ENCODE measurements around the gene POLR2I. TPM values are rescaled to one million over a fixed set of nuclear protein-coding genes. Genes with fewer than 3 reads are reported as not detected.

Gene POLR2I
- total and polyA plus RNA-seq, 2 of the 13 experiments (the other 11 are each of a cell fraction or from before 2014, with no cell fraction given) = 40.5 to 104 TPM

DNA sequence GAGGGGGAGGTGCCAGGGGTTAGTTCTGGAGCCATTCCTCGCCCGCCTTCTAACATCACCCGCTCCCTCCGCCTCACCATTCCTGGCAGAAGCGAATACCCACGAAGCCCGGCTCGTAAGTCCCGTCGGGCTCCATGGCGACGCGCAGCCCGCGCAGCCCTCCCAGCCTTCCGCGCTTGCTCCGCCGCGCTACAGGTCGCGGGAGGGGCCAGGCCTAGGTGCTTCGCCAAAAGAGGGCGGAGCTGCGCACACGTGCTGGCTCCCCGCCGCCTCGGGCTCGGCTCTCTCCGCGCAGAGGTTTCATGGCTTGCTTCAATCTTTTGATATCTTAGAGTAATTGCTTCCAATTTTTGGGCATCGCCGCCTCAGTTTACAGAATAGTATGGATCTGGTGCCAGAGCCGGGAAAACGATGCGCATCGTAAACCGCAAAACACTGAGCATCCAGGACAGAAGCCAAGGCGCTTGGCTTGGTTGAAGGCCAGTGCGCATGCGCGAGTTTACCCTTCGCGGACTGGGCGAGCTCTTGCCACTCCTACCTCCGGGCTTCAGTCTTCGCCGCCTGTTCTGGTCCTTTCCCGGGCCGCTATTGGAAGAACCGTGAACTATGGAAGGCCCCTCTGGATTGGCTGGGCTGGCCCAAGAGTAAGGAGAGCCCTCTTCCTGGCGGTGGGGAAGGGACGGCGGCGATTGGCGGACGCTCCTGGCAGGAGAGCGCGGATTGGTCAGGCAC lies at the start of gene POLR2I (continued):
- TF ChIP-seq CREB3 (CRISPR knock-in tag; IDR thresholded peaks at IDR 0.05) = peak; percentile 95
- TF ChIP-seq CREM (IDR thresholded peaks at IDR 0.05) = peak; percentile 32; the same call in 1 of the 2 replicates
- TF ChIP-seq CREM (CRISPR knock-in tag; IDR thresholded peaks at IDR 0.05) = no peak
- TF ChIP-seq ZNF260 (CRISPR knock-in tag; IDR thresholded peaks at IDR 0.05; ENCODE audit: borderline replicate concordance, low read depth) = no peak
- TF ChIP-seq SRSF9 (IDR thresholded peaks at IDR 0.05; ENCODE audit: borderline replicate concordance, insufficient read depth, low read depth, low read length, poor library complexity, severe bottlenecking) = no peak
- no peak for TF ChIP-seq ZMYM3 (CRISPR knock-in tag; IDR thresholded peaks at IDR 0.05)
- TF ChIP-seq NFE2L2 (IDR thresholded peaks at IDR 0.05; ENCODE audit: low read length) = no peak
- no peak for TF ChIP-seq SNRNP70 (IDR thresholded peaks at IDR 0.05; ENCODE audit: low read depth, low read length)
- peak; percentile 23; the same call in 1 of the 2 replicates for TF ChIP-seq ZFP82 (CRISPR knock-in tag; IDR thresholded peaks at IDR 0.05; ENCODE audit: borderline replicate concordance)
- peak; percentile 73; the same call in 1 of the 2 replicates for TF ChIP-seq ZNF552 (CRISPR knock-in tag; IDR thresholded peaks at IDR 0.05; ENCODE audit: borderline replicate concordance)
- peak; percentile 66; the same call in 1 of the 2 replicates for TF ChIP-seq KDM3A (CRISPR knock-in tag; IDR thresholded peaks at IDR 0.05; ENCODE audit: low read depth)
- TF ChIP-seq, protein P1, sequence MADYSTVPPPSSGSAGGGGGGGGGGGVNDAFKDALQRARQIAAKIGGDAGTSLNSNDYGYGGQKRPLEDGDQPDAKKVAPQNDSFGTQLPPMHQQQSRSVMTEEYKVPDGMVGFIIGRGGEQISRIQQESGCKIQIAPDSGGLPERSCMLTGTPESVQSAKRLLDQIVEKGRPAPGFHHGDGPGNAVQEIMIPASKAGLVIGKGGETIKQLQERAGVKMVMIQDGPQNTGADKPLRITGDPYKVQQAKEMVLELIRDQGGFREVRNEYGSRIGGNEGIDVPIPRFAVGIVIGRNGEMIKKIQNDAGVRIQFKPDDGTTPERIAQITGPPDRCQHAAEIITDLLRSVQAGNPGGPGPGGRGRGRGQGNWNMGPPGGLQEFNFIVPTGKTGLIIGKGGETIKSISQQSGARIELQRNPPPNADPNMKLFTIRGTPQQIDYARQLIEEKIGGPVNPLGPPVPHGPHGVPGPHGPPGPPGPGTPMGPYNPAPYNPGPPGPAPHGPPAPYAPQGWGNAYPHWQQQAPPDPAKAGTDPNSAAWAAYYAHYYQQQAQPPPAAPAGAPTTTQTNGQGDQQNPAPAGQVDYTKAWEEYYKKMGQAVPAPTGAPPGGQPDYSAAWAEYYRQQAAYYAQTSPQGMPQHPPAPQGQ (CRISPR knock-in tag; IDR thresholded peaks at IDR 0.05; ENCODE audit: borderline replicate concordance) = no peak
- TF ChIP-seq TGIF2 (CRISPR knock-in tag; IDR thresholded peaks at IDR 0.05) = peak; percentile 61
- TF ChIP-seq, protein P2, sequence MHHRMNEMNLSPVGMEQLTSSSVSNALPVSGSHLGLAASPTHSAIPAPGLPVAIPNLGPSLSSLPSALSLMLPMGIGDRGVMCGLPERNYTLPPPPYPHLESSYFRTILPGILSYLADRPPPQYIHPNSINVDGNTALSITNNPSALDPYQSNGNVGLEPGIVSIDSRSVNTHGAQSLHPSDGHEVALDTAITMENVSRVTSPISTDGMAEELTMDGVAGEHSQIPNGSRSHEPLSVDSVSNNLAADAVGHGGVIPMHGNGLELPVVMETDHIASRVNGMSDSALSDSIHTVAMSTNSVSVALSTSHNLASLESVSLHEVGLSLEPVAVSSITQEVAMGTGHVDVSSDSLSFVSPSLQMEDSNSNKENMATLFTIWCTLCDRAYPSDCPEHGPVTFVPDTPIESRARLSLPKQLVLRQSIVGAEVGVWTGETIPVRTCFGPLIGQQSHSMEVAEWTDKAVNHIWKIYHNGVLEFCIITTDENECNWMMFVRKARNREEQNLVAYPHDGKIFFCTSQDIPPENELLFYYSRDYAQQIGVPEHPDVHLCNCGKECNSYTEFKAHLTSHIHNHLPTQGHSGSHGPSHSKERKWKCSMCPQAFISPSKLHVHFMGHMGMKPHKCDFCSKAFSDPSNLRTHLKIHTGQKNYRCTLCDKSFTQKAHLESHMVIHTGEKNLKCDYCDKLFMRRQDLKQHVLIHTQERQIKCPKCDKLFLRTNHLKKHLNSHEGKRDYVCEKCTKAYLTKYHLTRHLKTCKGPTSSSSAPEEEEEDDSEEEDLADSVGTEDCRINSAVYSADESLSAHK (CRISPR knock-in tag; IDR thresholded peaks at IDR 0.05; ENCODE audit: borderline replicate concordance) = no peak
- peak; percentile 87 for TF ChIP-seq NAIF1 (CRISPR knock-in tag; IDR thresholded peaks at IDR 0.05; ENCODE audit: borderline replicate concordance)
- TF ChIP-seq MZF1 (CRISPR knock-in tag; IDR thresholded peaks at IDR 0.05; ENCODE audit: borderline replicate concordance) = no peak
- TF ChIP-seq, protein P3, sequence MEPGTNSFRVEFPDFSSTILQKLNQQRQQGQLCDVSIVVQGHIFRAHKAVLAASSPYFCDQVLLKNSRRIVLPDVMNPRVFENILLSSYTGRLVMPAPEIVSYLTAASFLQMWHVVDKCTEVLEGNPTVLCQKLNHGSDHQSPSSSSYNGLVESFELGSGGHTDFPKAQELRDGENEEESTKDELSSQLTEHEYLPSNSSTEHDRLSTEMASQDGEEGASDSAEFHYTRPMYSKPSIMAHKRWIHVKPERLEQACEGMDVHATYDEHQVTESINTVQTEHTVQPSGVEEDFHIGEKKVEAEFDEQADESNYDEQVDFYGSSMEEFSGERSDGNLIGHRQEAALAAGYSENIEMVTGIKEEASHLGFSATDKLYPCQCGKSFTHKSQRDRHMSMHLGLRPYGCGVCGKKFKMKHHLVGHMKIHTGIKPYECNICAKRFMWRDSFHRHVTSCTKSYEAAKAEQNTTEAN (CRISPR knock-in tag; conservative IDR thresholded peaks at IDR 0.05) = peak; percentile 90
- TF ChIP-seq KAT8 (CRISPR knock-in tag; IDR thresholded peaks at IDR 0.05) = peak; percentile 92
- TF ChIP-seq, protein P4, sequence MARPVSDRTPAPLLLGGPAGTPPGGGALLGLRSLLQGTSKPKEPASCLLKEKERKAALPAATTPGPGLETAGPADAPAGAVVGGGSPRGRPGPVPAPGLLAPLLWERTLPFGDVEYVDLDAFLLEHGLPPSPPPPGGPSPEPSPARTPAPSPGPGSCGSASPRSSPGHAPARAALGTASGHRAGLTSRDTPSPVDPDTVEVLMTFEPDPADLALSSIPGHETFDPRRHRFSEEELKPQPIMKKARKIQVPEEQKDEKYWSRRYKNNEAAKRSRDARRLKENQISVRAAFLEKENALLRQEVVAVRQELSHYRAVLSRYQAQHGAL (CRISPR knock-in tag; IDR thresholded peaks at IDR 0.05; ENCODE audit: not compliant biosample characterization) = peak; percentile 77
- TF ChIP-seq ZNF619 (CRISPR knock-in tag; IDR thresholded peaks at IDR 0.05) = peak; percentile 63
- TF ChIP-seq HNRNPK (IDR thresholded peaks at IDR 0.05; ENCODE audit: low read depth, low read length, poor library complexity, severe bottlenecking) = no peak
- 0 out of 2 replicates have a peak, but pooled peaks have one; percentile 37 for TF ChIP-seq KAT7 (CRISPR knock-in tag; IDR thresholded peaks at IDR 0.05; ENCODE audit: borderline replicate concordance)
